ENCODE results near the gene LIX1L.

LIX1L gene

GRCh38 chr1:145917595-145917994, 40.2 kb downstream of the LIX1L start:
- H3K9ac ChIP-seq (ENCODE audit: insufficient read length, low read depth), result peak overlapping the region; percentile 85
- peaks cover 13% of the 10 kb centered on the region for H3K4me1 ChIP-seq (ENCODE audit: insufficient read depth, insufficient read length)
- no peak for DNase-seq (ENCODE audit: low read depth, low spot score)
- no peaks in the 10 kb centered on the region for H3K9me3 ChIP-seq (ENCODE audit: insufficient read depth, low read length)
- peaks cover 21% of the 10 kb centered on the region for H3K36me3 ChIP-seq (ENCODE audit: insufficient read depth, insufficient read length, low read length)
- peak overlapping the region; percentile 79 for H3K4me3 ChIP-seq (ENCODE audit: insufficient read length, low read depth)
- no peak for TF ChIP-seq ZNF274 (IDR thresholded peaks at IDR 0.05; ENCODE audit: low read depth, low read length)
- no peak for TF ChIP-seq SUZ12 (IDR thresholded peaks at IDR 0.05; ENCODE audit: extremely low read depth, insufficient read depth, insufficient read length)
- TF ChIP-seq YY1 (IDR thresholded peaks at IDR 0.05; ENCODE audit: insufficient read depth, insufficient read length), result no peak
- peaks cover 12% of the 10 kb centered on the region for H3K27me3 ChIP-seq (ENCODE audit: insufficient read depth, insufficient read length)

GRCh38 chr1:145916745-145917144, 41.1 kb downstream of the LIX1L start:
- TF ChIP-seq YY1 (IDR thresholded peaks at IDR 0.05; ENCODE audit: insufficient read depth, insufficient read length) (no peak), SUZ12 (IDR thresholded peaks at IDR 0.05; ENCODE audit: extremely low read depth, insufficient read depth, insufficient read length) (no peak), ZNF274 (IDR thresholded peaks at IDR 0.05; ENCODE audit: low read depth, low read length) (no peak)
- DNase-seq (ENCODE audit: low read depth, low spot score), result no peak
- H3K36me3 ChIP-seq (ENCODE audit: insufficient read depth, insufficient read length, low read length), result peaks cover 20% of the 10 kb centered on the region

GRCh38 chr1:145912128-145912641, 45.6 kb downstream of the LIX1L start:
- peaks cover 15% of the 10 kb centered on the region for H3K36me3 ChIP-seq (ENCODE audit: insufficient read depth, insufficient read length, low read length)
- TF ChIP-seq SUZ12 (IDR thresholded peaks at IDR 0.05; ENCODE audit: extremely low read depth, insufficient read depth, insufficient read length) (no peak), ZNF274 (IDR thresholded peaks at IDR 0.05; ENCODE audit: low read depth, low read length) (no peak), YY1 (IDR thresholded peaks at IDR 0.05; ENCODE audit: insufficient read depth, insufficient read length) (no peak)
- no peak overlapping the region for H3K4me3 ChIP-seq (ENCODE audit: insufficient read length, low read depth)
- H3K4me1 ChIP-seq (ENCODE audit: insufficient read depth, insufficient read length), result no peaks in the 10 kb centered on the region
- H3K9me3 ChIP-seq (ENCODE audit: insufficient read depth, low read length), result no peaks in the 10 kb centered on the region
- no peak overlapping the region for H3K9ac ChIP-seq (ENCODE audit: insufficient read length, low read depth)
- no peaks in the 10 kb centered on the region for H3K27me3 ChIP-seq (ENCODE audit: insufficient read depth, insufficient read length)
- no peak for DNase-seq (ENCODE audit: low read depth, low spot score)

More at GRCh38 chr1:145916745-145917144, 41.1 kb downstream of the LIX1L start:
- no peak overlapping the region for H3K4me3 ChIP-seq (ENCODE audit: insufficient read length, low read depth)
- no peak overlapping the region for H3K9ac ChIP-seq (ENCODE audit: insufficient read length, low read depth)
- no peaks in the 10 kb centered on the region for H3K9me3 ChIP-seq (ENCODE audit: insufficient read depth, low read length)
- peaks cover 12% of the 10 kb centered on the region for H3K27me3 ChIP-seq (ENCODE audit: insufficient read depth, insufficient read length)
- H3K4me1 ChIP-seq (ENCODE audit: insufficient read depth, insufficient read length), result peaks cover 13% of the 10 kb centered on the region

GRCh38 chr1:145908653-145909052, 49.2 kb downstream of the LIX1L start:
- no peaks in the 10 kb centered on the region for H3K4me1 ChIP-seq (ENCODE audit: insufficient read depth, insufficient read length)
- H3K36me3 ChIP-seq (ENCODE audit: insufficient read depth, insufficient read length, low read length), result peaks cover 9% of the 10 kb centered on the region
- TF ChIP-seq SUZ12 (IDR thresholded peaks at IDR 0.05; ENCODE audit: extremely low read depth, insufficient read depth, insufficient read length), result no peak
- TF ChIP-seq ZNF274 (IDR thresholded peaks at IDR 0.05; ENCODE audit: low read depth, low read length), result no peak
- TF ChIP-seq YY1 (IDR thresholded peaks at IDR 0.05; ENCODE audit: insufficient read depth, insufficient read length), result no peak
- H3K27me3 ChIP-seq (ENCODE audit: insufficient read depth, insufficient read length), result no peaks in the 10 kb centered on the region
- H3K4me3 ChIP-seq (ENCODE audit: insufficient read length, low read depth), result no peak overlapping the region
- DNase-seq (ENCODE audit: low read depth, low spot score), result no peak
- no peak overlapping the region for H3K9ac ChIP-seq (ENCODE audit: insufficient read length, low read depth)
- no peaks in the 10 kb centered on the region for H3K9me3 ChIP-seq (ENCODE audit: insufficient read depth, low read length)

GRCh38 chr1:145906954-145907753, 50.7 kb downstream of the LIX1L start:
- DNase-seq (ENCODE audit: low read depth, low spot score), result no peak
- no peaks in the 10 kb centered on the region for H3K27me3 ChIP-seq (ENCODE audit: insufficient read depth, insufficient read length)
- H3K36me3 ChIP-seq (ENCODE audit: insufficient read depth, insufficient read length, low read length), result peaks cover 9% of the 10 kb centered on the region
- TF ChIP-seq ZNF274 (IDR thresholded peaks at IDR 0.05; ENCODE audit: low read depth, low read length), result no peak
- TF ChIP-seq SUZ12 (IDR thresholded peaks at IDR 0.05; ENCODE audit: extremely low read depth, insufficient read depth, insufficient read length), result no peak
- TF ChIP-seq YY1 (IDR thresholded peaks at IDR 0.05; ENCODE audit: insufficient read depth, insufficient read length), result no peak
- no peak overlapping the region for H3K4me3 ChIP-seq (ENCODE audit: insufficient read length, low read depth)
- H3K9me3 ChIP-seq (ENCODE audit: insufficient read depth, low read length), result no peaks in the 10 kb centered on the region
- H3K9ac ChIP-seq (ENCODE audit: insufficient read length, low read depth), result no peak overlapping the region
- H3K4me1 ChIP-seq (ENCODE audit: insufficient read depth, insufficient read length), result no peaks in the 10 kb centered on the region

GRCh38 chr1:145901312-145902021, 56.4 kb downstream of the LIX1L start:
- Histone ChIP-seq H3K4me3 (ENCODE audit: insufficient read length, low read depth) (no peak overlapping the region), H3K4me1 (ENCODE audit: insufficient read depth, insufficient read length) (peaks cover 6% of the 10 kb centered on the region), H3K9ac (ENCODE audit: insufficient read length, low read depth) (no peak overlapping the region), H3K36me3 (ENCODE audit: insufficient read depth, insufficient read length, low read length) (no peaks in the 10 kb centered on the region), H3K27me3 (ENCODE audit: insufficient read depth, insufficient read length) (no peaks in the 10 kb centered on the region), H3K9me3 (ENCODE audit: insufficient read depth, low read length) (no peaks in the 10 kb centered on the region)
- DNase-seq (ENCODE audit: low read depth, low spot score), result no peak
- TF ChIP-seq YY1 (IDR thresholded peaks at IDR 0.05; ENCODE audit: insufficient read depth, insufficient read length) (no peak), SUZ12 (IDR thresholded peaks at IDR 0.05; ENCODE audit: extremely low read depth, insufficient read depth, insufficient read length) (no peak), ZNF274 (IDR thresholded peaks at IDR 0.05; ENCODE audit: low read depth, low read length) (no peak)

GRCh38 chr1:145898756-145899155, 59.1 kb downstream of the LIX1L start:
- no peak for DNase-seq (ENCODE audit: low read depth, low spot score)
- peaks cover 6% of the 10 kb centered on the region for H3K4me1 ChIP-seq (ENCODE audit: insufficient read depth, insufficient read length)
- H3K27me3 ChIP-seq (ENCODE audit: insufficient read depth, insufficient read length), result no peaks in the 10 kb centered on the region
- H3K36me3 ChIP-seq (ENCODE audit: insufficient read depth, insufficient read length, low read length), result no peaks in the 10 kb centered on the region
- no peak overlapping the region for H3K9ac ChIP-seq (ENCODE audit: insufficient read length, low read depth)
- no peak for TF ChIP-seq YY1 (IDR thresholded peaks at IDR 0.05; ENCODE audit: insufficient read depth, insufficient read length)
- TF ChIP-seq ZNF274 (IDR thresholded peaks at IDR 0.05; ENCODE audit: low read depth, low read length), result no peak
- TF ChIP-seq SUZ12 (IDR thresholded peaks at IDR 0.05; ENCODE audit: extremely low read depth, insufficient read depth, insufficient read length), result no peak
- H3K4me3 ChIP-seq (ENCODE audit: insufficient read length, low read depth), result no peak overlapping the region
- H3K9me3 ChIP-seq (ENCODE audit: insufficient read depth, low read length), result no peaks in the 10 kb centered on the region

Data from NT2/D1 (cell line).